Cerebellar cortex (tissue), 1 donor: ENCODE data around the gene GLS2.

Experiments
- DNase-seq: peaks from one replicate; pipeline ENCODE4 v3.0.0-alpha.2; 2015; ENCODE audit warnings: low spot score

The GLS2 gene

DNA sequence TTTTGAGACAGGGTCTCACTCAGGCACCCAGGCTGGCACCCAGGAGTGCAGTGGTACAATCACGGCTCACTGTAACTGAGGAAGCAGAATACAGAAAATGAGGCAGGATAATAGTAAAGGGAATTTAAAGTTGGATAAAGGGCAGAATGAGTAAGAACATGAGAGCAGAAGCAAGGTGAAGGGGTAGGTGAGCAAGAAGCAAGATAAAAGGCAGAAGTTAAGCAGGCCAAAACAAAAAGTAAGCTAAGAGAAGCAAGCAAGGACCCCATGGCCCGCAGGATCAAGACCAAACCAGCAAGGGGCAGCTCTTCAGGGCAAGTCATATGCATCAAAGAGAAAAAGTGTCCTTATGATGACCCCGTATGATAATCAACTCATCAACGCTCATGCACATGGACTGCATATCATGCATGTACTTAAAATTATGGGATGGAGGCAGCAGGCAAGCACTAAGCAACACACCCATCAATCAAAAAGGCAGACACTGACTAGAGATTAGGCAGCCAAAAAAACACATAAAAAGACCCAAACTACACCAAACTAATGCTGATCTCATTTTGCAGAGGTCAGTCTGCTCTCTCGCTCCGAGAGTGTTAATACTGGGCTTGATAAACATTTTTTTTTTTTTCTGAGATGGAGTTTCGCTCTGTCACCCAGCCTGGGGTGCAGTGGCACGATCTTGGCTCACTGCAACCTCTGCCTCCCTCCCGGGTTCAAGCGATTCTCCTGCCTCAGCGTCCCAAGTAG, 50.4 kb downstream of the GLS2 start:
- no peak for DNase-seq

- no peak for DNase-seq
These were observed 53.1 kb downstream of the GLS2 start for GRCh38 chr12:56434828-56435227.

GRCh38 chr12:56431850-56432249, 56.1 kb downstream of the GLS2 start:
- DNase-seq: no peak

DNA sequence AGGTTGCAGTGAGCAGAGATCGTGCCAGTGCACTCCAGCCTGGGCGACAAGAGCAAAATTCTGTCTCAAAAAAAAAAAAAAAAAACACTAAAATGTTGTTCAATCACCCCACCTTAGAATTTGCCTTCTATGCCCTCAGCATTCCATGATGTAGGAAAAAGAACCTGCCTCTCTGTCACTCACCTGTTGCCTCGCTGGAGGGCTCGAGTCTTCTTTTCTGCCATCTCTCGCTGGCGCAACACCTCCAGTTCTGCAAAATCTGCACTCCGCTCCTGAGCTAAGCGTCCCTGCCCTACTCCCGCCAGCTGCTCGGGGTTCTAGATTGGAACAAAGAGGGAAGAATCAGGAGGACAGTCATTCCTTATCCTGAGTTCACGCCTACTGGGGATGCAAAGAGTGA, 56.7 kb downstream of the GLS2 start:
- no peak for DNase-seq

GRCh38 chr12:56425940-56426438, 62.0 kb downstream of the GLS2 start:
- no peak for DNase-seq

DNA sequence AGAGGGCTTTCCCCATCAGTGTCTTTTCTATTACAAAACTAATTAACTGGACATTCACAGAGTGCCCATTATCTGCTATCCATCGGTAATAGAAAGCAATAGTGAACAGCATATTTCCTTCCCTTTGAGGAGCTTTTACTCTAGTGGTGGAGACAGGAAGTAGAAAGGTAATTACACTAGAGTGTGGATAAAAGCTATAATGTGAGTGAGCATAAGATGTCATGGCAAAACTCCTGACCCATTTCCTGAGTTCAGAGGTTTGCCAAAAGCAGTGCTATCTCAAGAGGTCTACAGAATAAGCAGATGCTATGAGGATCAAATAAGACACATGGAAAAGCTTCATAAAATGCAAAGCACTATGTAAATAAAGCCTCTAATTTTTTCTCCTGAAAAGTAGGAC, 62.8 kb downstream of the GLS2 start:
- no peak for DNase-seq
